ENCODE results near the gene ARHGAP4. TPM values are rescaled to one million over a fixed set of nuclear protein-coding genes. Genes with fewer than 3 reads are reported as not detected.

ARHGAP4 gene
- total and polyA plus RNA-seq, 10 of the 15 experiments (the other 5 are each of a cell fraction or from before 2014, with no cell fraction given), result 0.71 to 120 (median 44.3) TPM

- ATAC-seq, result no peak
- ChIA-PET RAD21 (ENCODE audit: unreplicated experiment) (interaction anchor here (0.9 to 1.8 kb wide), 3 partner anchors 16 to 17 kb away, joined by 3 to 6 read pairs (median 3); no protein-coding TSS in a partner anchor), POLR2A (interaction anchor here (0.5 to 1.1 kb wide), 2 partner anchors 8 to 788 kb away, joined by 3 to 6 read pairs; no protein-coding TSS in a partner anchor), CTCF (interaction anchor here (1.3 to 1.7 kb wide), 2 partner anchors 14 to 39 kb away, joined by 3 to 6 read pairs; no protein-coding TSS in a partner anchor), SMC1A (ENCODE audit: uncharacterized antibody, unreplicated experiment) (interaction anchor here (1.0 kb wide), 1 partner anchor 16 kb away, joined by 3 read pairs; no protein-coding TSS in a partner anchor)
- Histone ChIP-seq H2AFZ (ENCODE audit: control insufficient read depth, low read depth, low read length) (no peak overlapping the region), H4K20me1 (ENCODE audit: control insufficient read depth, insufficient read depth) (no peaks in the 10 kb centered on the region), H3K36me3 (ENCODE audit: control insufficient read depth in 2 of 2, insufficient read depth in 2 of 2, low read length in 1 of 2) (no peaks in the 10 kb centered on the region; a peak in 2 of 4 replicates), H3K4me3 (no peak overlapping the region), H3K27ac (ENCODE audit: control insufficient read depth, insufficient read depth) (no peak overlapping the region), H3K27me3 (replicated peaks in 1 of 2; ENCODE audit: control insufficient read depth in 2 of 2, insufficient read depth in 2 of 2, low read length in 1 of 2) (no peaks in the 10 kb centered on the region), H3K9me3 (replicated peaks; ENCODE audit: control insufficient read depth, insufficient read depth, low read length) (no peaks in the 10 kb centered on the region), H3K9ac (ENCODE audit: control insufficient read depth, insufficient read depth, low read length) (no peak overlapping the region), H3K79me2 (ENCODE audit: control insufficient read depth, insufficient read depth, low read length) (no peaks in the 10 kb centered on the region), H3K4me1 (ENCODE audit: control insufficient read depth, insufficient read depth, low read length) (0 out of 2 replicates have a peak, but pooled peaks cover 5% of the 10 kb centered on the region), H3K4me2 (ENCODE audit: control insufficient read depth, insufficient read depth) (no peak overlapping the region)
- TF ChIP-seq ZBED1 (IDR thresholded peaks at IDR 0.05; ENCODE audit: borderline replicate concordance) (no peak), ZNF274 (IDR thresholded peaks at IDR 0.05; ENCODE audit: insufficient read depth, insufficient read length) (no peak), ZZZ3 (IDR thresholded peaks at IDR 0.05; ENCODE audit: control insufficient read depth, insufficient read length, low read depth) (no peak), SIX5 (IDR thresholded peaks at IDR 0.05; ENCODE audit: low read depth, low read length, severe bottlenecking) (no peak), CHD4 (IDR thresholded peaks at IDR 0.05) (no peak), ZSCAN29 (IDR thresholded peaks at IDR 0.05) (no peak), NFIC (IDR thresholded peaks at IDR 0.05; ENCODE audit: low read depth, low read length) (no peak), ZBTB40 (IDR thresholded peaks at IDR 0.05; ENCODE audit: borderline replicate concordance) (no peak)
- intact Hi-C loops (cut with micrococcal nuclease; ENCODE audit: unreplicated experiment) (no loop called here), in situ Hi-C loops (cut with MboI) (no loop called here)
- DNase-seq (ENCODE audit: low read depth, low spot score), result no peak
- BruUV-seq (replicated peaks), result no TSS peak
- no peak for FAIRE-seq
- 89% methylated on average over 22 of the region's 23 CpGs for WGBS (ENCODE audit: insufficient coverage, insufficient replicate concordance, low lambda C conversion rate, missing lambda C conversion rate)
Observed at GRCh38 chrX:153908219-153908860, 17.7 kb downstream of the ARHGAP4 start.

Measured in GM12878 (cell line).